H9 (cell line): ENCODE measurements around the gene CCDC63. TPM values are rescaled to one million over a fixed set of nuclear protein-coding genes. Genes with fewer than 3 reads are reported as not detected.

Experiments used
- DNase-seq: peaks from one replicate; pipeline ENCODE4 v3.0.0-alpha.2; 2017
- H2AFZ ChIP-seq: one replicate; pipeline ENCODE4 v1.6.1; 2013; ENCODE audit warnings: mild to moderate bottlenecking, low read length, control low read depth, moderate library complexity
- H2AK5ac ChIP-seq: 2 replicates; pipeline ENCODE4 v1.6.1; 2013; ENCODE audit warnings: low read length, control low read depth, mixed read lengths; ENCODE audit not compliant: insufficient read length
- H2BK120ac ChIP-seq: one replicate; pipeline ENCODE4 v1.6.1; 2013; ENCODE audit warnings: low read depth, mild to moderate bottlenecking, low read length, control low read depth, inconsistent platforms; ENCODE audit not compliant: poor library complexity, severe bottlenecking
- H2BK12ac ChIP-seq: 2 replicates; pipeline ENCODE4 v1.6.1; 2013; ENCODE audit warnings: low read length, control low read depth, mixed read lengths, low read depth; ENCODE audit not compliant: insufficient read length
- H2BK15ac ChIP-seq: 2 replicates; pipeline ENCODE4 v1.6.1; 2013; ENCODE audit warnings: low read depth, low read length, control low read depth
- H2BK20ac ChIP-seq: one replicate; pipeline ENCODE4 v1.6.1; 2013; ENCODE audit warnings: low read depth, mild to moderate bottlenecking, low read length, control low read depth, inconsistent platforms; ENCODE audit not compliant: poor library complexity, severe bottlenecking
- H2BK5ac ChIP-seq: 2 replicates; pipeline ENCODE4 v1.6.1; 2013; ENCODE audit warnings: low read length, control low read depth, mixed read lengths; ENCODE audit not compliant: insufficient read length
- H3K14ac ChIP-seq: 2 replicates; pipeline ENCODE4 v1.6.1; 2013; ENCODE audit warnings: low read length, control low read depth; ENCODE audit not compliant: insufficient read depth
- H3K18ac ChIP-seq: 2 replicates; pipeline ENCODE4 v1.6.1; 2013; ENCODE audit warnings: low read depth, mild to moderate bottlenecking, mixed read lengths, low read length, control low read depth; ENCODE audit not compliant: insufficient read length
- H3K23ac ChIP-seq: 2 replicates; pipeline ENCODE4 v1.6.1; 2013; ENCODE audit warnings: low read length, control low read depth, mixed read lengths, low read depth; ENCODE audit not compliant: insufficient read length
- H3K23me2 ChIP-seq: 2 replicates; pipeline ENCODE4 v1.6.1; 2013; ENCODE audit warnings: low read depth, mild to moderate bottlenecking, mixed read lengths, low read length, control low read depth; ENCODE audit not compliant: insufficient read length, poor library complexity, severe bottlenecking
- H3K27ac ChIP-seq: 2 replicates; pipeline ENCODE4 v1.5.1; 2013; ENCODE audit warnings: low read length, control low read depth, mixed read lengths, low read depth; ENCODE audit not compliant: insufficient read length
- H3K27me3 ChIP-seq: 2 replicates; pipeline ENCODE4 v1.6.1; 2013; ENCODE audit warnings: low read length, control low read depth, inconsistent platforms; ENCODE audit not compliant: insufficient read depth
- H3K4ac ChIP-seq: 2 replicates; pipeline ENCODE4 v1.6.1; 2013; ENCODE audit warnings: low read depth, mild to moderate bottlenecking, control low read depth, inconsistent platforms, low read length, moderate library complexity
- H3K4me1 ChIP-seq: 2 replicates; pipeline ENCODE4 v1.6.1; 2013; ENCODE audit warnings: low read length, control low read depth, inconsistent platforms; ENCODE audit not compliant: insufficient read depth
- H3K4me2 ChIP-seq: 2 replicates; pipeline ENCODE4 v1.6.1; 2013; ENCODE audit warnings: low read length, control low read depth, mixed read lengths; ENCODE audit not compliant: insufficient read length, insufficient read depth
- H3K56ac ChIP-seq: 2 replicates; pipeline ENCODE4 v1.6.1; 2013; ENCODE audit warnings: low read depth, mild to moderate bottlenecking, mixed read lengths, low read length, control low read depth; ENCODE audit not compliant: insufficient read length
- H3K79me1 ChIP-seq: 2 replicates; pipeline ENCODE4 v1.6.1; 2013; ENCODE audit warnings: low read depth, mild to moderate bottlenecking, moderate library complexity, low read length, control low read depth, inconsistent platforms; ENCODE audit not compliant: insufficient read depth, poor library complexity, severe bottlenecking
- H3K79me2 ChIP-seq: 2 replicates; pipeline ENCODE4 v1.6.1; 2013; ENCODE audit warnings: low read length, control low read depth, inconsistent platforms; ENCODE audit not compliant: insufficient read depth
- H3K9ac ChIP-seq: 2 replicates; pipeline ENCODE4 v1.6.1; 2013; ENCODE audit warnings: low read length, control low read depth, mixed read lengths; ENCODE audit not compliant: insufficient read length; ENCODE audit errors: extremely low read depth
- H3K9me3 ChIP-seq: one replicate; pipeline ENCODE4 v1.6.1; 2013; ENCODE audit warnings: low read depth, low read length, inconsistent platforms; ENCODE audit not compliant: control insufficient read depth
- H3T11ph ChIP-seq: one replicate; pipeline ENCODE4 v1.6.1; 2013; ENCODE audit warnings: mild to moderate bottlenecking, low read length, control low read depth, inconsistent platforms
- H4K20me1 ChIP-seq: one replicate; pipeline ENCODE4 v1.6.1; 2013; ENCODE audit not compliant: control insufficient read depth, insufficient read length, insufficient read depth
- H4K5ac ChIP-seq: 2 replicates; pipeline ENCODE4 v1.6.1; 2013; ENCODE audit warnings: low read depth, mild to moderate bottlenecking, mixed read lengths, low read length, control low read depth; ENCODE audit not compliant: insufficient read length
- H4K8ac ChIP-seq: replicated peaks from 2 replicates; pipeline ENCODE4 v1.6.1; 2013; ENCODE audit warnings: low read length, control low read depth, mixed read lengths, low read depth; ENCODE audit not compliant: insufficient read length
- H4K91ac ChIP-seq: 2 replicates; pipeline ENCODE4 v1.6.1; 2013; ENCODE audit warnings: low read depth, mild to moderate bottlenecking, moderate library complexity, mixed read lengths, low read length, control low read depth; ENCODE audit not compliant: insufficient read length
- H3K27ac Mint-ChIP-seq, 3 experiments: 2 replicates in 2 of 3; 3 replicates in 1 of 3; pipeline ENCODE4 v1.8.0; 2020 to 2021; ENCODE audit warnings: mixed read lengths in 3 of 3, mild to moderate bottlenecking in 1 of 3, moderate library complexity in 1 of 3
- H3K27me3 Mint-ChIP-seq: 2 replicates; pipeline ENCODE4 v1.8.0; 2021; ENCODE audit warnings: low read depth, mild to moderate bottlenecking, moderate library complexity, mixed read lengths
- H3K36me3 Mint-ChIP-seq, 3 experiments: 2 replicates in 2 of 3; 3 replicates in 1 of 3; pipeline ENCODE4 v1.8.0; 2020 to 2021; ENCODE audit warnings: low read depth in 3 of 3, mixed read lengths in 3 of 3; ENCODE audit not compliant: insufficient read depth in 1 of 3
- H3K4me1 Mint-ChIP-seq, 2 experiments: 2 replicates each; pipeline ENCODE4 v1.8.0; 2020; ENCODE audit warnings: mixed read lengths in 2 of 2
- H3K4me3 Mint-ChIP-seq, 2 experiments: 2 replicates in 1 of 2; 3 replicates in 1 of 2; pipeline ENCODE4 v1.8.0; 2020 to 2021; ENCODE audit warnings: mild to moderate bottlenecking in 2 of 2, mixed read lengths in 2 of 2, moderate library complexity in 1 of 2
- H3K9me3 Mint-ChIP-seq, 2 experiments: 2 replicates in 1 of 2; 3 replicates in 1 of 2; pipeline ENCODE4 v1.8.0; 2020; ENCODE audit warnings: mild to moderate bottlenecking in 2 of 2, mixed read lengths in 2 of 2, moderate library complexity in 1 of 2
- CTCF ChIP-seq: fragments of 200-600 bp; sonication (generic); conservative IDR thresholded peaks from 3 replicates; pipeline ENCODE4 v1.8.0; 2021; ENCODE audit warnings: antibody characterized with exemption, mild to moderate bottlenecking
- WGBS: extraction: QIAGEN DNeasy Blood & Tissue Kit; methylation state at CpG from one replicate; pipeline ENCODE4 v1.1.7; 2013; ENCODE audit warnings: missing lambda C conversion rate, low lambda C conversion rate, mixed read lengths; ENCODE audit not compliant: insufficient read length; ENCODE audit errors: extremely low coverage; 5-methylcytosine and 5-hydroxymethylcytosine counted together
- total RNA-seq: library from RNA; stranded (reverse); gene quantifications from 2 replicates; pipeline ENCODE4 v1.2.1, GENCODE V29; 2021

CCDC63 gene
- total RNA-seq, 1 experiment from 2014 or later = 0.77 TPM

GRCh38 chr12:110856542-110856941 is 9.8 kb downstream of the CCDC63 start:
- H3K18ac ChIP-seq = no peak overlapping the region
- no peak overlapping the region for H4K91ac ChIP-seq
- no peak overlapping the region for H2BK12ac ChIP-seq
- no peak overlapping the region for H3T11ph ChIP-seq
- H3K14ac ChIP-seq = no peak overlapping the region
- no CpG with 5 or more reads among the region's 4 CpGs for WGBS
- no peaks in the 10 kb centered on the region for H4K20me1 ChIP-seq
- Mint-ChIP-seq H3K36me3 (peaks cover 0 to 2% (median 0%) of the 10 kb centered on the region in 3 experiments; a peak in 2 of 7 replicates), H3K9me3 (no peaks in the 10 kb centered on the region), H3K4me3 (no peak overlapping the region), H3K27me3 (no peaks in the 10 kb centered on the region; the same call in 1 of the 2 replicates), H3K4me1 (peaks cover 46 to 55% of the 10 kb centered on the region in 2 experiments), H3K27ac (no peak overlapping the region)
- TF ChIP-seq CTCF = no peak
- H2AK5ac ChIP-seq = no peak overlapping the region
- no peak overlapping the region for H4K5ac ChIP-seq
- H2BK15ac ChIP-seq = no peak overlapping the region
- no peaks in the 10 kb centered on the region for H3K27me3 ChIP-seq
- H3K27ac ChIP-seq = no peak overlapping the region
- H3K23ac ChIP-seq = no peak overlapping the region
- no peak overlapping the region for H3K4ac ChIP-seq
- H3K56ac ChIP-seq = no peak overlapping the region
- H3K4me2 ChIP-seq = no peak overlapping the region
- no peaks in the 10 kb centered on the region for H3K79me1 ChIP-seq
- H2BK5ac ChIP-seq = no peak overlapping the region
- H3K79me2 ChIP-seq = no peaks in the 10 kb centered on the region
- no peaks in the 10 kb centered on the region for H3K23me2 ChIP-seq
- H4K8ac ChIP-seq = no peak overlapping the region
- H2AFZ ChIP-seq = no peak overlapping the region
- H3K4me1 ChIP-seq = peaks cover 4% of the 10 kb centered on the region; the same call in 1 of the 2 replicates
- H3K9me3 ChIP-seq = no peaks in the 10 kb centered on the region
- DNase-seq = no peak
- H2BK20ac ChIP-seq = no peak overlapping the region
- H3K9ac ChIP-seq = no peak overlapping the region
- no peak overlapping the region for H2BK120ac ChIP-seq
